HG03378 (cell line): Measurements from ENCODE around the gene SLC8A1.
"Not testable (repeated sequence)": the region's sequence is repeated elsewhere in the genome, so short reads cannot be mapped to it uniquely, and the experiment has no call there.

ENCODE experiments used
- ATAC-seq: cut with Tn5 transposase; IDR thresholded peaks from one replicate; pipeline ENCODE4 v1.9.1; 2021; ENCODE audit warnings: mild to moderate bottlenecking, moderate library complexity; ENCODE audit not compliant: unreplicated experiment

SLC8A1 gene

GRCh38 chr2:40094451-40094850 is 357.4 kb downstream of the SLC8A1 start:
- ATAC-seq = no peak

- ATAC-seq = no peak
Observed at GRCh38 chr2:40093021-40093675, 358.7 kb downstream of the SLC8A1 start.

- ATAC-seq = no peak
Observed at GRCh38 chr2:40090044-40090443, 361.8 kb downstream of the SLC8A1 start.

GRCh38 chr2:40087927-40088326 is 364.0 kb downstream of the SLC8A1 start:
- no peak for ATAC-seq

GRCh38 chr2:40087434-40087833 is 364.5 kb downstream of the SLC8A1 start:
- no peak for ATAC-seq

- no peak for ATAC-seq
Observed at GRCh38 chr2:40085786-40086185, 366.1 kb downstream of the SLC8A1 start.

- ATAC-seq = not testable (repeated sequence)
Observed at GRCh38 chr2:40073336-40073735, 378.6 kb downstream of the SLC8A1 start.

- no peak for ATAC-seq
Observed at GRCh38 chr2:40072442-40073232, 379.3 kb downstream of the SLC8A1 start.

- ATAC-seq = no peak
Observed at GRCh38 chr2:40062381-40062780, 389.5 kb downstream of the SLC8A1 start.

GRCh38 chr2:40049781-40050180 is 402.1 kb downstream of the SLC8A1 start:
- ATAC-seq = no peak

- no peak for ATAC-seq
Observed at GRCh38 chr2:40048506-40048905, 403.4 kb downstream of the SLC8A1 start.

- no peak for ATAC-seq
Observed at GRCh38 chr2:40047406-40047805, 404.5 kb downstream of the SLC8A1 start.
